ENCODE results near the gene HDAC8. TPM values are rescaled to one million over a fixed set of nuclear protein-coding genes. Genes with fewer than 3 reads are reported as not detected.

Gene HDAC8
- total and polyA plus RNA-seq, 2 donors (not counting 1 experiment from before 2014, with no cell fraction given) = 13.3 to 41.9 TPM

- Histone ChIP-seq H3K4me3 (ENCODE audit: control extremely low read depth in 1 of 5, extremely low read depth in 1 of 5, insufficient read depth in 1 of 5, low read depth in 2 of 5, low read length in 4 of 5) (no peak overlapping the region), H3K27ac (ENCODE audit: low read length in 2 of 2) (no peak overlapping the region), H2AFZ (ENCODE audit: insufficient read depth, low read depth, low read length, poor library complexity, severe bottlenecking) (no peak overlapping the region), H3K27me3 (replicated peaks in 1 of 4; ENCODE audit: control extremely low read depth in 1 of 4, control insufficient read depth in 3 of 4, insufficient read depth in 4 of 4, low read length in 3 of 4) (no peaks in the 10 kb centered on the region), H3K9ac (ENCODE audit: low read length) (no peak overlapping the region), H3K79me2 (ENCODE audit: control insufficient read depth, insufficient read depth, low read length) (no peaks in the 10 kb centered on the region), H3K9me3 (ENCODE audit: control extremely low read depth in 1 of 3, control insufficient read depth in 2 of 3, insufficient read depth in 1 of 3, low read length in 2 of 3) (no peaks in the 10 kb centered on the region), H3K36me3 (replicated peaks in 1 of 2; ENCODE audit: control extremely low read depth in 1 of 2, control insufficient read depth in 1 of 2, extremely low read depth in 1 of 2, insufficient read depth in 2 of 2, low read length in 1 of 2) (no peaks in the 10 kb centered on the region), H3K4me2 (replicated peaks; ENCODE audit: low read depth, low read length, poor library complexity, severe bottlenecking) (no peak overlapping the region), H3K4me1 (ENCODE audit: control insufficient read depth in 2 of 2, insufficient read depth in 2 of 2, low read length in 2 of 2) (peaks cover 4 to 7% of the 10 kb centered on the region in 2 donors), H4K20me1 (ENCODE audit: control insufficient read depth, insufficient read depth, low read length, poor library complexity, severe bottlenecking) (no peaks in the 10 kb centered on the region)
- peaks cover 9% of the 10 kb centered on the region for H3K4me1 Mint-ChIP-seq
- DNase-seq (peak; percentile 8), ATAC-seq (ENCODE audit: low read depth) (peak; percentile 51)
- intact Hi-C loops (cut with micrococcal nuclease) = no loop called here
- H3K4me3 Mint-ChIP-seq = no peak overlapping the region
- peaks cover 2% of the 10 kb centered on the region for H3K9me3 Mint-ChIP-seq (ENCODE audit: insufficient read depth)
- ChIA-PET CTCF (no interaction called here), POLR2A (no interaction called here)
- H3K27ac Mint-ChIP-seq = no peak overlapping the region
- TF ChIP-seq EZH2 (IDR thresholded peaks at IDR 0.05; ENCODE audit: borderline replicate concordance, insufficient read depth, low read depth, low read length, poor library complexity, severe bottlenecking) = no peak
- TF ChIP-seq CTCF (IDR thresholded peaks at IDR 0.05) = no peak
- H3K27me3 Mint-ChIP-seq = no peaks in the 10 kb centered on the region
Measured at GRCh38 chrX:72498782-72499181, 73.9 kb downstream of the HDAC8 start.

- ATAC-seq (ENCODE audit: low read depth) (no peak), DNase-seq (no peak)
- Histone ChIP-seq H3K9ac (ENCODE audit: low read length) (no peak overlapping the region), H3K79me2 (ENCODE audit: control insufficient read depth, insufficient read depth, low read length) (no peaks in the 10 kb centered on the region), H3K4me3 (ENCODE audit: control extremely low read depth in 1 of 5, extremely low read depth in 1 of 5, insufficient read depth in 1 of 5, low read depth in 2 of 5, low read length in 4 of 5) (no peak overlapping the region), H3K36me3 (replicated peaks in 1 of 2; ENCODE audit: control extremely low read depth in 1 of 2, control insufficient read depth in 1 of 2, extremely low read depth in 1 of 2, insufficient read depth in 2 of 2, low read length in 1 of 2) (no peaks in the 10 kb centered on the region), H4K20me1 (ENCODE audit: control insufficient read depth, insufficient read depth, low read length, poor library complexity, severe bottlenecking) (no peaks in the 10 kb centered on the region), H3K4me2 (replicated peaks; ENCODE audit: low read depth, low read length, poor library complexity, severe bottlenecking) (no peak overlapping the region), H3K4me1 (ENCODE audit: control insufficient read depth in 2 of 2, insufficient read depth in 2 of 2, low read length in 2 of 2) (peaks cover 11 to 13% of the 10 kb centered on the region in 2 donors), H2AFZ (ENCODE audit: insufficient read depth, low read depth, low read length, poor library complexity, severe bottlenecking) (no peak overlapping the region), H3K27ac (ENCODE audit: low read length in 2 of 2) (no peak overlapping the region), H3K9me3 (ENCODE audit: control extremely low read depth in 1 of 3, control insufficient read depth in 2 of 3, insufficient read depth in 1 of 3, low read length in 2 of 3) (no peaks in the 10 kb centered on the region), H3K27me3 (replicated peaks in 1 of 4; ENCODE audit: control extremely low read depth in 1 of 4, control insufficient read depth in 3 of 4, insufficient read depth in 4 of 4, low read length in 3 of 4) (no peaks in the 10 kb centered on the region)
- Mint-ChIP-seq H3K27ac (no peak overlapping the region), H3K4me3 (no peak overlapping the region), H3K9me3 (ENCODE audit: insufficient read depth) (no peaks in the 10 kb centered on the region), H3K27me3 (no peaks in the 10 kb centered on the region), H3K4me1 (peaks cover 21% of the 10 kb centered on the region)
- TF ChIP-seq CTCF (IDR thresholded peaks at IDR 0.05) (no peak), EZH2 (IDR thresholded peaks at IDR 0.05; ENCODE audit: borderline replicate concordance, insufficient read depth, low read depth, low read length, poor library complexity, severe bottlenecking) (no peak)
- POLR2A ChIA-PET = no interaction called here
- intact Hi-C loops (cut with micrococcal nuclease) = no loop called here
- CTCF ChIA-PET = no interaction called here
- no CpG with 5 or more reads among the region's 6 CpGs for WGBS (ENCODE audit: insufficient coverage)
Measured at GRCh38 chrX:72495046-72495445, 77.6 kb downstream of the HDAC8 start.

Measured in B cell (primary cell).